ENCODE results near the gene CABP1.

The CABP1 gene

GRCh38 chr12:120705618-120706017 is 65.2 kb downstream of the CABP1 start:
- Mint-ChIP-seq H3K27ac (no peak overlapping the region), H3K27me3 (no peaks in the 10 kb centered on the region), H3K9me3 (no peaks in the 10 kb centered on the region), H3K4me1 (ENCODE audit: low read depth) (peaks cover 11% of the 10 kb centered on the region), H3K4me3 (no peak overlapping the region), H3K36me3 (ENCODE audit: low read depth) (peaks cover 50% of the 10 kb centered on the region)
- intact Hi-C loops (cut with micrococcal nuclease) = no loop called here

- no peak overlapping the region for H3K27ac Mint-ChIP-seq
- no peaks in the 10 kb centered on the region for H3K9me3 Mint-ChIP-seq
- H3K27me3 Mint-ChIP-seq = no peaks in the 10 kb centered on the region
- intact Hi-C loops (cut with micrococcal nuclease) = no loop called here
- no peak overlapping the region for H3K4me3 Mint-ChIP-seq
- H3K4me1 Mint-ChIP-seq (ENCODE audit: low read depth) = peaks cover 9% of the 10 kb centered on the region
- peaks cover 50% of the 10 kb centered on the region for H3K36me3 Mint-ChIP-seq (ENCODE audit: low read depth)
Observed at GRCh38 chr12:120706029-120706428, 65.6 kb downstream of the CABP1 start.

GRCh38 chr12:120708651-120709050 is 68.2 kb downstream of the CABP1 start:
- Mint-ChIP-seq H3K27ac (no peak overlapping the region), H3K36me3 (ENCODE audit: low read depth) (peaks cover 29% of the 10 kb centered on the region), H3K4me3 (no peak overlapping the region), H3K27me3 (no peaks in the 10 kb centered on the region), H3K4me1 (ENCODE audit: low read depth) (peaks cover 23% of the 10 kb centered on the region), H3K9me3 (no peaks in the 10 kb centered on the region)
- intact Hi-C loops (cut with micrococcal nuclease) = no loop called here

- no peaks in the 10 kb centered on the region for H3K9me3 Mint-ChIP-seq
Observed at GRCh38 chr12:120710031-120710804, 69.8 kb downstream of the CABP1 start, which contains the start of gene UNC119B. Gene UNC119B, plus strand, starts transcription at chr12:120710458. Its CDS starts 17 bp downstream, at chr12:120710475.

GRCh38 chr12:120710805-120711296 is 70.4 kb downstream of the CABP1 start:
- Mint-ChIP-seq H3K4me1 (ENCODE audit: low read depth) (peaks cover 27% of the 10 kb centered on the region), H3K27ac (peak overlapping the region; percentile 80), H3K27me3 (no peaks in the 10 kb centered on the region), H3K4me3 (peak overlapping the region; percentile 90), H3K36me3 (ENCODE audit: low read depth) (peaks cover 38% of the 10 kb centered on the region), H3K9me3 (no peaks in the 10 kb centered on the region)
- intact Hi-C loops (cut with micrococcal nuclease) = loop anchor here (2.0 kb wide), 1 partner anchor 24 kb away; the partner anchor contains the start of gene MLEC

More at GRCh38 chr12:120710031-120710804, 69.8 kb downstream of the CABP1 start, which contains the start of gene UNC119B:
- peaks cover 38% of the 10 kb centered on the region for H3K36me3 Mint-ChIP-seq (ENCODE audit: low read depth)
- H3K4me1 Mint-ChIP-seq (ENCODE audit: low read depth) = peaks cover 27% of the 10 kb centered on the region
- H3K27ac Mint-ChIP-seq = peak within 1 kb of the TSS; percentile 80
- H3K4me3 Mint-ChIP-seq = peak within 1 kb of the TSS; percentile 90
- intact Hi-C loops (cut with micrococcal nuclease) = loop anchor here (2.0 kb wide), 1 partner anchor 23 kb away; the partner anchor contains the start of gene MLEC
- no peaks in the 10 kb centered on the region for H3K27me3 Mint-ChIP-seq

GRCh38 chr12:120711411-120711810 is 71.0 kb downstream of the CABP1 start:
- peaks cover 27% of the 10 kb centered on the region for H3K4me1 Mint-ChIP-seq (ENCODE audit: low read depth)
- peak overlapping the region; percentile 80 for H3K27ac Mint-ChIP-seq
- H3K36me3 Mint-ChIP-seq (ENCODE audit: low read depth) = peaks cover 43% of the 10 kb centered on the region
- intact Hi-C loops (cut with micrococcal nuclease) = loop anchor here (2.0 kb wide), 1 partner anchor 25 kb away; the partner anchor contains the start of gene MLEC
- no peaks in the 10 kb centered on the region for H3K9me3 Mint-ChIP-seq
- peak overlapping the region; percentile 90 for H3K4me3 Mint-ChIP-seq
- no peaks in the 10 kb centered on the region for H3K27me3 Mint-ChIP-seq

GRCh38 chr12:120712610-120713009 is 72.2 kb downstream of the CABP1 start:
- no peak overlapping the region for H3K27ac Mint-ChIP-seq
- H3K4me1 Mint-ChIP-seq (ENCODE audit: low read depth) = peaks cover 27% of the 10 kb centered on the region
- H3K9me3 Mint-ChIP-seq = no peaks in the 10 kb centered on the region
- H3K27me3 Mint-ChIP-seq = no peaks in the 10 kb centered on the region
- peaks cover 55% of the 10 kb centered on the region for H3K36me3 Mint-ChIP-seq (ENCODE audit: low read depth)
- intact Hi-C loops (cut with micrococcal nuclease) = no loop called here
- no peak overlapping the region for H3K4me3 Mint-ChIP-seq

- intact Hi-C loops (cut with micrococcal nuclease) = loop anchor here (1.0 kb wide), 2 partner anchors 67 to 131 kb away; no protein-coding TSS in a partner anchor
- H3K27me3 Mint-ChIP-seq = no peaks in the 10 kb centered on the region
- no peak overlapping the region for H3K27ac Mint-ChIP-seq
- H3K4me1 Mint-ChIP-seq (ENCODE audit: low read depth) = peaks cover 27% of the 10 kb centered on the region
- H3K9me3 Mint-ChIP-seq = no peaks in the 10 kb centered on the region
- no peak overlapping the region for H3K4me3 Mint-ChIP-seq
- peaks cover 68% of the 10 kb centered on the region for H3K36me3 Mint-ChIP-seq (ENCODE audit: low read depth)
Observed at GRCh38 chr12:120713861-120714482, 73.5 kb downstream of the CABP1 start.

Measured in dendritic cell treated with granulocyte-macrophage colony-stimulating factor and Interleukin-4, amounts not matched to agents 40 ng/mL and 50 ng/mL, for 4 days (primary cell).